GM18526 (cell line): ENCODE results near the gene PDE6A.

ENCODE experiments used
- POLR2A ChIP-seq: IDR thresholded peaks from 3 replicates; pipeline ENCODE4 v1.6.1; 2011; ENCODE audit not compliant: insufficient read length; ENCODE audit errors: extremely low read depth

The PDE6A gene

GRCh38 chr5:149863830-149864229 lies 80.8 kb downstream of the PDE6A start:
- TF ChIP-seq POLR2A, result no peak

GRCh38 chr5:149863176-149863575 lies 81.4 kb downstream of the PDE6A start:
- no peak for TF ChIP-seq POLR2A

- no peak for TF ChIP-seq POLR2A
These were observed 83.7 kb downstream of the PDE6A start for GRCh38 chr5:149860801-149861322.

- no peak for TF ChIP-seq POLR2A
These were observed 84.8 kb downstream of the PDE6A start for GRCh38 chr5:149859746-149860145.

GRCh38 chr5:149857499-149857898 lies 87.1 kb downstream of the PDE6A start:
- TF ChIP-seq POLR2A, result no peak

- no peak for TF ChIP-seq POLR2A
These were observed 89.2 kb downstream of the PDE6A start for GRCh38 chr5:149855366-149855765.

- no peak for TF ChIP-seq POLR2A
These were observed 89.7 kb downstream of the PDE6A start for GRCh38 chr5:149854866-149855265.

- TF ChIP-seq POLR2A, result no peak
These were observed 90.9 kb downstream of the PDE6A start for GRCh38 chr5:149853701-149854100.

GRCh38 chr5:149853331-149853648 lies 91.3 kb downstream of the PDE6A start:
- no peak for TF ChIP-seq POLR2A

GRCh38 chr5:149852641-149853330 lies 91.8 kb downstream of the PDE6A start:
- no peak for TF ChIP-seq POLR2A

GRCh38 chr5:149851211-149851610 lies 93.4 kb downstream of the PDE6A start:
- TF ChIP-seq POLR2A, result no peak

- TF ChIP-seq POLR2A, result no peak
These were observed 94.4 kb downstream of the PDE6A start for GRCh38 chr5:149849966-149850910.

- no peak for TF ChIP-seq POLR2A
These were observed 95.2 kb downstream of the PDE6A start for GRCh38 chr5:149849280-149849965.

GRCh38 chr5:149847611-149848010 lies 97.0 kb downstream of the PDE6A start:
- no peak for TF ChIP-seq POLR2A

GRCh38 chr5:149846021-149846420 lies 98.6 kb downstream of the PDE6A start:
- no peak for TF ChIP-seq POLR2A

GRCh38 chr5:149845601-149846000 lies 99.0 kb downstream of the PDE6A start:
- TF ChIP-seq POLR2A, result no peak
